Karpas-422 (cell line): ENCODE results near the gene NME9. TPM values are rescaled to one million over a fixed set of nuclear protein-coding genes. Genes with fewer than 3 reads are reported as not detected.

Experiments
- DNase-seq: peaks from one replicate; pipeline ENCODE4 v3.0.0-alpha.2; 2015
- H2AFZ ChIP-seq: fragments of 200-600 bp; sonication (generic); 2 replicates; pipeline ENCODE4 v1.6.1; 2014; ENCODE audit warnings: antibody characterized with exemption, low read length, mixed read lengths
- H3K27ac ChIP-seq: fragments of 200-600 bp; sonication (generic); 2 replicates; pipeline ENCODE4 v1.5.1; 2014; ENCODE audit warnings: mild to moderate bottlenecking, low read length, moderate library complexity
- H3K27me3 ChIP-seq: fragments of 200-600 bp; sonication (generic); 2 replicates; pipeline ENCODE4 v1.6.1; 2014; ENCODE audit warnings: low read length, mixed read lengths
- H3K36me3 ChIP-seq: fragments of 200-600 bp; sonication (generic); 2 replicates; pipeline ENCODE4 v1.6.1; 2014; ENCODE audit warnings: low read length, mixed read lengths; ENCODE audit not compliant: insufficient read depth
- H3K4me1 ChIP-seq: fragments of 200-600 bp; sonication (generic); 2 replicates; pipeline ENCODE4 v1.6.1; 2014; ENCODE audit warnings: mild to moderate bottlenecking, low read length, mixed read lengths
- H3K4me2 ChIP-seq: fragments of 200-600 bp; sonication (generic); 2 replicates; pipeline ENCODE4 v1.6.1; 2014; ENCODE audit warnings: low read length, low read depth, mild to moderate bottlenecking; ENCODE audit not compliant: poor library complexity, severe bottlenecking
- H3K4me3 ChIP-seq: fragments of 200-600 bp; sonication (generic); 2 replicates; pipeline ENCODE4 v1.5.1; 2014; ENCODE audit warnings: mild to moderate bottlenecking, antibody characterized with exemption, low read length, mixed read lengths
- H3K79me2 ChIP-seq: fragments of 200-600 bp; sonication (generic); 2 replicates; pipeline ENCODE4 v1.6.1; 2014; ENCODE audit warnings: mild to moderate bottlenecking, low read length, mixed read lengths
- H3K9ac ChIP-seq: fragments of 200-600 bp; sonication (generic); 2 replicates; pipeline ENCODE4 v1.6.0; 2014; ENCODE audit warnings: low read length
- H3K9me2 ChIP-seq: fragments of 200-600 bp; sonication (generic), shearing (Covaris generic); replicated peaks from 2 replicates; pipeline ENCODE4 v1.6.0; 2014; ENCODE audit warnings: mild to moderate bottlenecking, low read length, moderate library complexity; ENCODE audit not compliant: insufficient read depth
- H3K9me3 ChIP-seq: fragments of 300-700, 200-600 bp; sonication (generic); 2 replicates; pipeline ENCODE4 v1.6.1; 2014; ENCODE audit warnings: low read length, mixed read lengths
- H4K20me1 ChIP-seq: fragments of 200-600 bp; sonication (generic); 2 replicates; pipeline ENCODE4 v1.6.1; 2014; ENCODE audit warnings: mild to moderate bottlenecking, antibody characterized with exemption, low read length, low read depth; ENCODE audit not compliant: insufficient read depth
- total RNA-seq: library from RNA; depleted of rRNA; stranded (reverse); fragments of >200 nt; shearing (Covaris generic); gene quantifications from 2 replicates; pipeline ENCODE4 v1.2.3, GENCODE V29; 2014; ENCODE audit warnings: low replicate concordance

The NME9 gene
- total RNA-seq, 1 experiment from 2014 or later, result not detected

DNA sequence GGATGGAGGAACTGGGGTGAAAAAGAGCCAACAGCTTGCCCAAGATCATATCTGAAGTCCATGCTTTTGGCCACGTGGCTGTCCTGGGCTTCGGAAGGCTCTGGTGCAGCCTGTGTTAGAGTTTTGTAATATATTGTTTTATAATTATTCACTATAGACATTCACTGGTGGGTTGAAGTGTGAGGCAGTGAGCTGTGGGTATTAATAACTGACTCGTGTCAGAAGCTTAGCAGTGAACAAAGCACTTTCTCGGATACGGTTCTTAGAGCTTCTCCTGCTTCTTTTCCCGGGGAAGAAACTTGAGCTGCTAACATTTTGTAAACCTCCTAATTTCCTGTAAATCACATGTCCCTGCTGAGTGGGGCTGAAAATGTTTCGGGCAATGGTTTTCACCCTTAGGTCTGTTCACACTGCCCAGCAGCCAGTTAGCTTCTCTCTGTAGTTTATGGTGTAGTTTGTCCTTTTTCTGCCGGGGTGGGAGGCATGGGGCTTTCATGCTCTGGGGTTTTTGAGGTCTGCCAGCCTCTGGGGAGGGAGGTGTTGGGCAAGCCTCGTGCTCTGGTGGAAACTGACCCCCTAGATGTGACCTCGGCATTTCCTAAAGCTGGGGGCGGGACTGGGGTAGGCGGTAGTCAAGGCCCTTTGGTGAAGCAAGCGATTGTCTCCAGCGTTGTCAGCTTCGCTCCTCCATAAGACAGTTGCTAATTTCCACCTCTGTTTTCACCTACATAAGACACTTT is 20.4 kb upstream of the NME9 start:
- Histone ChIP-seq H3K9me3 (no peaks in the 10 kb centered on the region), H3K9me2 (no peaks in the 10 kb centered on the region), H3K9ac (no peak overlapping the region), H2AFZ (no peak overlapping the region), H3K4me1 (no peaks in the 10 kb centered on the region), H3K27me3 (no peaks in the 10 kb centered on the region), H3K36me3 (no peaks in the 10 kb centered on the region), H3K4me3 (no peak overlapping the region), H3K27ac (no peak overlapping the region), H3K79me2 (no peaks in the 10 kb centered on the region), H3K4me2 (no peak overlapping the region), H4K20me1 (no peaks in the 10 kb centered on the region)
- DNase-seq, result no peak

DNA sequence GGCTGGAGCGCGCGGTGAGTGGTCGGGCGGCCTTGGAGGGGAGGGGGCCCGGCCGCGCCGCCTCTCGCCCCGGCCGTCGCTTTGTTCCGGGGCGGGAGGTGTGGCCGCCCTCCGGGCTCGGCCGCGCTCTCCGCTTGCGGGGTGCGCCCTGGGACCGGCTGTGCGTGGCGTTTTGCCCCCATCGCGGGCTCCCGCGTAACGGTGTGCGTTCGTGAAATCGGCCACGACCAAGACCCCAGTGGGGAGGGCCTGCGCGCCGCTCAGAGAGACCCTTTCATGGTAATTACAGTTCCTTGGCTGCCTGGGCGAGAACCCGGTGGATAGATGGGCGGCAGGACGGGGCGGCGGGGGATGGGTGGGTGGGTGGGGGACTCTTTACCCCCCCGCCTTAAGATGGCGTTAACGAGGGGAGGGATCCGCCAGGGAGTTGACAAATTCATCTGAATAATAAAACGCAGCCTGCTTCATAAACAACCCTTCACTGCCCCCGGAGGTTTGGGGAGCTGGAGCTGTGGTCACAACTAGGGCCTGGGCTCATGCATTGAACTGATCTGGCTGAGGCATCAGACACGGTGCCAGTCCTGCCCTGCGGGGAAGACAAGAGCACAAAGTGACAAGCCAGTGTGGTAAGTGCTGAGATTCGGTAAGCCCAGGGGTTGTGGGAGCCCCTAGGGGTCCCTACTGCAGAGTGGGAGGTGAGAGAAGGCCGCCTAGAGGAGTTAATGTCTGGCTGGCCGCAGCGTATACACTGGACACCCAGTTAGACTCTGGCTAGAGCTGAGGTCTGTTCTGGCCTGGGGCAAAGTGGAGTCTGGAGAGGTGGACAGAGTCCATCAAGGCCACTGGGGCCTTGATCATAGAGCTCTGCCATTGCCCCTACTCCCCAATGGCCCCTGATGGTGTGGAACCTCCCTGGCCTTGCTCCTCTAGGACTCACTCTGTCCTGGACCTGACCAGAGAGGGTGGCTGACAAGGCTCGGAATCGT is 19.4 kb upstream of the NME9 start:
- Histone ChIP-seq H3K9me3 (no peaks in the 10 kb centered on the region), H3K36me3 (no peaks in the 10 kb centered on the region), H3K27ac (no peak overlapping the region), H3K4me1 (no peaks in the 10 kb centered on the region), H4K20me1 (no peaks in the 10 kb centered on the region), H3K9ac (no peak overlapping the region), H3K4me3 (no peak overlapping the region), H2AFZ (no peak overlapping the region), H3K27me3 (no peaks in the 10 kb centered on the region), H3K79me2 (no peaks in the 10 kb centered on the region), H3K9me2 (no peaks in the 10 kb centered on the region), H3K4me2 (no peak overlapping the region)
- no peak for DNase-seq

DNA sequence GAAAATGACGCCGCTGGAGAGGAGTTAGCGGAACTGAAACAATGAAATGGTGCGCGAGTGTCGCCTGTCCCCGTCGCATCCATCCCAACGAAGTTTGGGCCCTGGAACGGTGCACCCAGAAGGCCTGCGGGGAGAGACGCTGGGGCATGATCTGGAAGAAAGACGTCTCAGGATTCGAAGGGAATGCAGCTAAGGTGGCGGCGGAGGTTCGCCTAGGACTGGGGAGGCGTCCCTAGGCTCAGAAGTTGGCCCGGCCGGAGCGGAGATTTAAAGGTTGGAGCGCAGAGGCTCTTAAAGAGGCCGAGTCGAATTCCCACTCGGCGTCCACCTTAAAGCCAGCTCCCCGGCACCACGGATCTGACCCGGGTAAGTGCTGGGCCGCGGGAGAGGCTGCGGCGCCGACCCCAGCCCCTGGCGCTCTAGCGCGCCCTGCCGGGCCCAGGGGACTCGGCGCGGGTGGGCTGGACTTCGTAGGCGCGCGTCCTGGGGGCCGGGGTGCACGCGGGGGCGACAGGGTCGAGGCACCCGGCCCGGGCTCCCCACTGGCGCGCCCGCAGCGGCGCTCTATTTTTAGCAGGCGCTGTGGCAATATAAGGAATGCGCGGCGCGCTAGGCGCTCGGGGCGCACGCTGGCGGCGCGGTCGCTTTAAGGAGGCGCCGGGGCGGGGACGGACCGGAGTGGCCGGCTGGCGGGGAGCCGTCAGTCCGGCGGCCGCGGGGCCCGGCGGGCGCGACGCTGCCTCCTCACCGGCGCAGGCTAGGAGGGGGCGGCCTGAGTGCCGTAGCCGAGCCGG is 18.5 kb upstream of the NME9 start, which contains the start of gene MRAS:
MRAS (plus strand) TSS at position 620 of the 794 bp plus-strand sequence. CDS start 24,305 bp downstream, outside the sequence.
- no peaks in the 10 kb centered on the region for H4K20me1 ChIP-seq
- H2AFZ ChIP-seq, result no peak within 1 kb of the TSS
- H3K36me3 ChIP-seq, result no peaks in the 10 kb centered on the region
- H3K9me2 ChIP-seq, result no peaks in the 10 kb centered on the region
- H3K27ac ChIP-seq, result no peak within 1 kb of the TSS
- no peaks in the 10 kb centered on the region for H3K79me2 ChIP-seq
- no peak within 1 kb of the TSS for H3K4me3 ChIP-seq
- H3K27me3 ChIP-seq, result no peaks in the 10 kb centered on the region
- H3K4me2 ChIP-seq, result no peak within 1 kb of the TSS
- no peak within 1 kb of the TSS for H3K9ac ChIP-seq
- no peaks in the 10 kb centered on the region for H3K4me1 ChIP-seq
- no peaks in the 10 kb centered on the region for H3K9me3 ChIP-seq
- DNase-seq, result no peak

DNA sequence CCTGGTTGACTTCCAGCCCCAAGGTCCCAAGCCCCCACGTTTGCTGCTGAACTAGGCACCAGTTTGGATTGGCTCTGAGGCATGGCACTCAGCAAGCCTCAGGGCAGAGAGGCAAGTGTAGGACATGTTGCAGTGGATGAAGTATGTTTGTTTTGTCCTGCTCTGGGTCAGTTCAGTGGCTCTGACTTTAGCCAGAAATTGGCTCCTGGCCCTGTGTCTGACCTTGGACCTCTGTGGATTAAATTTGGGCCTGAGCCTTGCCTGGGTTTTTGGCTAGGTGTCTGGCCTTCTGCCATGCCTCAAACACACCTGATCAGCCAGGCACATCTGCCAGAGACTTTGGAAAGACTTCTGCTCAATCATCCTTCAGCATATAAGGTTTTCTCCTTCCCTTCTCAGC is 15.1 kb upstream of the NME9 start:
- Histone ChIP-seq H3K27ac (no peak overlapping the region), H3K36me3 (no peaks in the 10 kb centered on the region), H3K4me3 (no peak overlapping the region), H3K4me2 (no peak overlapping the region), H4K20me1 (no peaks in the 10 kb centered on the region), H3K9me2 (no peaks in the 10 kb centered on the region), H3K9me3 (no peaks in the 10 kb centered on the region), H3K4me1 (no peaks in the 10 kb centered on the region), H2AFZ (no peak overlapping the region), H3K9ac (no peak overlapping the region), H3K79me2 (no peaks in the 10 kb centered on the region), H3K27me3 (no peaks in the 10 kb centered on the region)
- DNase-seq, result no peak

DNA sequence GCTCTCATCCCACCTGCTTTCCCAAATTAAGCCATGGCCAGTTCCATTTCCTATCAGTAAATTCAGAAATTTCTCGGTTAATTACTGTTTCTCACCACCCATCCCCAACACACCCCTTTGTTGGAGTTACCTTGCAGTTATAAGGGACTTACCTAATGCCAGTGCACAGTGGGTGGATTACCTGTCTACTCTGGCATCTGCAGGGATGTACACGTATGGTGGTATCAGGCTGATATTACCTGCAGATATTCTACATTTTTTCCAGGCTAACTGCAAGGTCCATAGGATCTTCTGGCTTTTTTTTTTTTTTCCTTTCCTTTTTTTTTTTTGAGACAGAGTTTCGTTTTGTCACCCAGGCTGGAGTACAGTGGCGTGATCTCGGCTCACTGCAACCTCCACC is 10.9 kb upstream of the NME9 start:
- H3K9ac ChIP-seq, result no peak overlapping the region
- no peak overlapping the region for H3K4me3 ChIP-seq
- H3K27ac ChIP-seq, result no peak overlapping the region
- H2AFZ ChIP-seq, result no peak overlapping the region
- no peaks in the 10 kb centered on the region for H3K36me3 ChIP-seq
- H4K20me1 ChIP-seq, result no peaks in the 10 kb centered on the region
- no peaks in the 10 kb centered on the region for H3K4me1 ChIP-seq
- H3K4me2 ChIP-seq, result no peak overlapping the region
- no peaks in the 10 kb centered on the region for H3K9me3 ChIP-seq
- no peak for DNase-seq
- H3K9me2 ChIP-seq, result no peaks in the 10 kb centered on the region
- no peaks in the 10 kb centered on the region for H3K27me3 ChIP-seq
- no peaks in the 10 kb centered on the region for H3K79me2 ChIP-seq

DNA sequence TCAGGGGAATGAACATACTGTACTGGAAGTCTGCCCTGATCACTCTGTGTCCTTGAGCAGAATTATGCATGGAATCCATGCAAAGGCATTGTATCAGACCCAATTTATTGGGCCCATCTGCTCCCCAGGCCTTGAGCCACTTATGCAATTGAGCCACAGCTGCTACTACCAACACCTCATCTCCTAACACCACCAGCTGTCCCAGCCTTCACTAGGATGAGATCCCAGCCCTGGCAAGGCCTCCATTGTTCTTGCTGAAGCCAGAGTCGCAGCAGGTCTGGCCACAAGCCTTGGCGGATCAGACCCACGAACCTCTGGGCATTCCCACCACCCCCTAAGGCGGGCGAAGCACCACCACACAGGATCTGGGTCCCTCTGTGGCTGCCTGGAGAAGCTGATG is 9.2 kb upstream of the NME9 start:
- Histone ChIP-seq H3K4me1 (peaks cover 8% of the 10 kb centered on the region), H3K9me2 (no peaks in the 10 kb centered on the region), H3K27ac (no peak overlapping the region), H3K79me2 (no peaks in the 10 kb centered on the region), H3K4me2 (no peak overlapping the region), H4K20me1 (no peaks in the 10 kb centered on the region), H3K9ac (no peak overlapping the region), H2AFZ (no peak overlapping the region), H3K4me3 (no peak overlapping the region), H3K27me3 (no peaks in the 10 kb centered on the region), H3K36me3 (no peaks in the 10 kb centered on the region), H3K9me3 (no peaks in the 10 kb centered on the region)
- DNase-seq, result no peak

DNA sequence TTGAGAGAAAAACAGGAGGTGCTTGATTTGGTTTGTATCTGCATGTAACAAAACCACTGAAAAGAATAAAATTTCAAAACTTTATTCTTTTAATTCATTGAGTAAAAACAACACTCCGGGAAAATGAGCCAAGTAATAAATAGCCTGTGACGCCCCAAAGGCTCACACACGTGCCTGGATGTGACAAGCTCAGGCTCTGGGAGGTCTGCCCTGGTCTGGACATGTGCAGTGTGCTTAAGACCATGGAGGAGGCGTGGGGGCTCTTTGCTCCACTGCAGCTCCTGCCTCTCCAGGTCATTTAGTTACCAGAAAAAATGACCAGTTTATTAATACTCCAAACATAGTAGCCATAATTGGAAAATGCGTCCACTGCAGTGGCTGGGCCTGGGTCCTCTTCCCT is 8.6 kb upstream of the NME9 start:
- H3K4me1 ChIP-seq, result peaks cover 8% of the 10 kb centered on the region
- no peak for DNase-seq
- H3K9ac ChIP-seq, result no peak overlapping the region

More for the DNA sequence above, 8.6 kb upstream of the NME9 start:
- Histone ChIP-seq H3K27me3 (no peaks in the 10 kb centered on the region), H3K27ac (no peak overlapping the region), H2AFZ (no peak overlapping the region), H3K79me2 (no peaks in the 10 kb centered on the region), H3K4me3 (no peak overlapping the region), H3K36me3 (no peaks in the 10 kb centered on the region), H4K20me1 (no peaks in the 10 kb centered on the region), H3K4me2 (no peak overlapping the region), H3K9me2 (no peaks in the 10 kb centered on the region), H3K9me3 (no peaks in the 10 kb centered on the region)
